Small intestine (tissue), 7 donors: ENCODE measurements around the gene NCKAP5. TPM values are rescaled to one million over a fixed set of nuclear protein-coding genes. Genes with fewer than 3 reads are reported as not detected.
"Not testable (repeated sequence)": the region's sequence is repeated elsewhere in the genome, so short reads cannot be mapped to it uniquely, and the experiment has no call there.

ENCODE experiments used
- DNase-seq, 2 donors: peaks; one replicate each; pipeline versions ENCODE4 v3.0.0 to v3.0.0-alpha.2; 2013
- FAIRE-seq: peaks from 2 replicates; lab custom pipeline; 2012; peaks lifted over from hg19 to GRCh38; lab: Jason Lieb, UNC
- H3K27ac ChIP-seq, 3 donors: one replicate each; pipeline ENCODE4 v1.5.1; 2013; ENCODE audit warnings: low read length in 2 of 3, mild to moderate bottlenecking in 2 of 3, control low read depth in 1 of 3, inconsistent platforms in 1 of 3, low read depth in 1 of 3, moderate library complexity in 1 of 3
- H3K27me3 ChIP-seq, 3 donors: one replicate each; pipeline ENCODE4 v1.6.1; 2013; ENCODE audit warnings: low read length in 3 of 3, inconsistent platforms in 1 of 3; ENCODE audit not compliant: control insufficient read depth in 3 of 3, insufficient read depth in 3 of 3
- H3K36me3 ChIP-seq, 3 donors: one replicate each; pipeline ENCODE4 v1.6.1; 2013; ENCODE audit warnings: low read length in 3 of 3, inconsistent platforms in 1 of 3, low read depth in 1 of 3, mild to moderate bottlenecking in 1 of 3, moderate library complexity in 1 of 3; ENCODE audit not compliant: control insufficient read depth in 3 of 3, insufficient read depth in 2 of 3
- H3K4me1 ChIP-seq, 3 donors: one replicate each; pipeline ENCODE4 v1.6.1; 2013; ENCODE audit warnings: low read length in 2 of 3, inconsistent platforms in 1 of 3, low read depth in 1 of 3, mild to moderate bottlenecking in 1 of 3, moderate library complexity in 1 of 3; ENCODE audit not compliant: control insufficient read depth in 3 of 3, insufficient read depth in 2 of 3
- H3K4me3 ChIP-seq, 3 donors: one replicate each; pipeline ENCODE4 v1.5.1; 2013; ENCODE audit warnings: low read length in 3 of 3, control low read depth in 1 of 3, inconsistent platforms in 1 of 3, low read depth in 1 of 3, mild to moderate bottlenecking in 1 of 3, moderate library complexity in 1 of 3
- H3K9me3 ChIP-seq, 2 donors: one replicate each; pipeline ENCODE4 v1.6.1; 2013; ENCODE audit warnings: low read depth in 1 of 2, low read length in 1 of 2; ENCODE audit not compliant: control insufficient read depth in 2 of 2, insufficient read depth in 1 of 2
- WGBS, 3 donors: extraction: QIAGEN DNeasy Blood & Tissue Kit; methylation state at CpG; one replicate each; pipeline ENCODE4 v1.1.7; 2013; 5-methylcytosine and 5-hydroxymethylcytosine counted together
- polyA plus RNA-seq, 4 donors: library from polyadenylated mRNA; stranded (reverse) in 3 of 4; unstranded in 1 of 4; fragments of 200-250 nt in 3 of 4; fragments of 120-200 nt in 1 of 4; gene quantifications; one replicate each; pipeline versions ENCODE4 v1.2.1 to v1.2.3, GENCODE V29; 2013
- donor health status: healthy with polysubstance abuse.
- donor health status: control.
- donor health status: control.
- donor health status: Bipolar disorder and iron deficiency.
- donor health status: healthy.

The NCKAP5 gene
- polyA plus RNA-seq, 4 donors = 0.52 to 7.8 (median 6.5) TPM

- Histone ChIP-seq H3K27ac (no peak overlapping the region), H3K36me3 (no peaks in the 10 kb centered on the region), H3K4me3 (no peak overlapping the region), H3K9me3 (peaks cover 0 to 13% of the 10 kb centered on the region in 2 donors), H3K27me3 (no peaks in the 10 kb centered on the region), H3K4me1 (no peaks in the 10 kb centered on the region)
- 87 to 95% (median 94%) methylated on average over 2 of the region's 2 CpGs for whole genome bisulfite sequencing, 3 donors
- FAIRE-seq = no peak
- no peak for DNase-seq
Measured at GRCh38 chr2:133209325-133209724, 358.9 kb downstream of the NCKAP5 start.

GRCh38 chr2:133206666-133207065 lies 361.6 kb downstream of the NCKAP5 start:
- 85 to 95% (median 91%) methylated on average over 7 of the region's 7 CpGs for WGBS, 3 donors
- H3K27ac ChIP-seq, H3K4me3 ChIP-seq, DNase-seq, H3K36me3 ChIP-seq, H3K4me1 ChIP-seq, H3K27me3 ChIP-seq, FAIRE-seq: not testable (repeated sequence)
- H3K9me3 ChIP-seq = peaks cover 0 to 13% of the 10 kb centered on the region in 2 donors

DNA sequence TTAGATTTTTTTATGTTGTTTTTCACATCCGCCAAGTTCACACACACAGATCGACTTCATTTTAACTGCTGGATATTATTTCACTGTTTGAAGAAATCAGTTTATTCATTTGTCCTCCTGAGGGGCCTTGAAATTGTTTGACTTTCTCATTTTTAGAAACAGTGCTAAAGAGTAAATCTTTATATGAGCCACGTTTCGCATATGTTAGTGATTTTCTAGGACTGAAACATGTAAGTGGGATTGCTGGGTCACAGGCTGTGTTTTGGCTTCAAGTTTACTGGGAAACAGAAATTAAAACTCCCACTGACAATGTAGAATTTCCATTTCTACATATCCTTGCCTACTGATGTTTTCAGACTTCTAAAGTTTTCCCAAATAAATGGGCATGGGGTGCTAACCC lies 363.8 kb downstream of the NCKAP5 start:
- WGBS, 3 donors = 84 to 90% (median 89%) methylated on average over 4 of the region's 4 CpGs
- no peak for FAIRE-seq

GRCh38 chr2:133200684-133201421 lies 367.4 kb downstream of the NCKAP5 start:
- FAIRE-seq = no peak
- Histone ChIP-seq H3K36me3 (no peaks in the 10 kb centered on the region), H3K27me3 (no peaks in the 10 kb centered on the region), H3K9me3 (no peaks in the 10 kb centered on the region), H3K4me3 (no peak overlapping the region), H3K4me1 (no peaks in the 10 kb centered on the region), H3K27ac (no peak overlapping the region)
- no peak for DNase-seq
- 67 to 76% (median 71%) methylated on average over 8 of the region's 8 CpGs for WGBS, 3 donors

More for the DNA sequence above, 363.8 kb downstream of the NCKAP5 start:
- Histone ChIP-seq H3K4me3 (no peak overlapping the region), H3K4me1 (no peaks in the 10 kb centered on the region), H3K27me3 (no peaks in the 10 kb centered on the region), H3K9me3 (peaks cover 0 to 13% of the 10 kb centered on the region in 2 donors), H3K27ac (no peak overlapping the region), H3K36me3 (no peaks in the 10 kb centered on the region)
- no peak for DNase-seq

- Histone ChIP-seq H3K27me3 (no peaks in the 10 kb centered on the region), H3K4me1 (no peaks in the 10 kb centered on the region), H3K36me3 (no peaks in the 10 kb centered on the region), H3K27ac (no peak overlapping the region), H3K4me3 (no peak overlapping the region), H3K9me3 (no peaks in the 10 kb centered on the region)
- DNase-seq (no peak), FAIRE-seq (no peak)
- WGBS, 3 donors = 16 to 53% (median 30%) methylated on average over 1 of the region's 1 CpG
Measured at GRCh38 chr2:133198678-133199077, 369.6 kb downstream of the NCKAP5 start.

DNA sequence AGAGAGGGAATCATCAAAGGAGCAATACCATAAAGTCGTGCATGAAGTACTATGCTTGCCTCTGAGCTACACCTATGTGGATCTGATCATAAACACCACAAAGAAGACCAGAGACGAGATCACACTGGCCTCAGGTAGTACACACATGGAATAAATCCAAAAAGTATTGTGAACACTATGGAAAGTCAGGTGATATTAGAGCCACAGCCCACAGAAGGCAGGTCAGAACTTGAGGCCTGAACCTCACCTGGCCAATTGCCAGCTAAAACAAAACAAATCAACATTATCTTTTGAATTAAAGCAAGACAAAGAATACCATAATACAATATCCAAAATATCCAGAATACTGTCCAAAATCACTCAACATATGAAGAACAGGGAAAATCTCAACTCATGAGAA lies 371.1 kb downstream of the NCKAP5 start:
- DNase-seq = no peak
- 58 to 70% (median 65%) methylated on average over 2 of the region's 2 CpGs for WGBS, 3 donors
- Histone ChIP-seq H3K27me3 (no peaks in the 10 kb centered on the region), H3K9me3 (no peaks in the 10 kb centered on the region), H3K36me3 (no peaks in the 10 kb centered on the region), H3K27ac (no peak overlapping the region), H3K4me1 (no peaks in the 10 kb centered on the region), H3K4me3 (no peak overlapping the region)
- no peak for FAIRE-seq

DNA sequence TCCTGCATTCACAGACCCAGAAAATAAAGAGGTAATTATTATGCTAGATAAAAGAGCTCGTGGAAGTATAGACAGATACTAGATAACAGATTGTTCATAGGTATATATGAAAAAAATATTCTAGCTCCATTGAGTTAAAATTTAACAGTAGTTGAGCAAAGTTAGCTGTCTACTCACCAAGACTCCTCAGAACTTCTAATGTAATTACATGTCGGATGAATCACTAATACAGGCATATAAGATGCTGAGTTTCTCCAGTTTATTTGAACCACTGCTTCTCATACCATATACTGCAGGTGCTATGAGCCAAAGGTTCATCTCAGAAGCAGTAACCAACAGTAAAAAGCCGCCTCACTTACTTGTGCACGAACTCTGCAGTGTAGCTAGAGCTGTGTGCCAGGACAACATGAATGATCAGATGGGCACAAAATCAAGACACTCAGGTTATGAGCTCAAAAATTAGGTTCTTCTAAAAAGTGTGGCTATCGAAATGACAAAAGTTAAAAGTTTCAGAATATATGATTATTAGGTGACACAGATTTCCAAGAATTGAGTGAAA lies 373.4 kb downstream of the NCKAP5 start:
- H3K27me3 ChIP-seq = no peaks in the 10 kb centered on the region
- DNase-seq (no peak), FAIRE-seq (no peak)
- H3K4me3 ChIP-seq = no peak overlapping the region
- 49 to 73% (median 52%) methylated on average over 5 of the region's 5 CpGs for WGBS, 3 donors
- no peak overlapping the region for H3K27ac ChIP-seq
- H3K36me3 ChIP-seq = no peaks in the 10 kb centered on the region
- H3K4me1 ChIP-seq = no peaks in the 10 kb centered on the region
- no peaks in the 10 kb centered on the region for H3K9me3 ChIP-seq

DNA sequence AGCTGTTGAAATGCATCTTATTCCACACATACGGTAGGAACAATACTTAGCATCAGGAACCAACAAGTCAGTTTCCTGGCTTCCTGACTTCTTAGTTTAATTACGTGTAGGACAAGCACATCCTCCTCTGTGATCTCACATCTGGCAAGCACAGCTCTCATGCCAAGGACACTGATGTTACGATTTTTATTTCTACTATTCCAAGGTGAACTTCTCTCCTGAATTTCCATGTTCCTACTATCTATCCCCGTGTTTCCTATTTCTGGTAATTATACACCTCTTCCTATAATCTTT lies 374.0 kb downstream of the NCKAP5 start:
- FAIRE-seq (no peak), DNase-seq (no peak)
- H3K27me3 ChIP-seq = no peaks in the 10 kb centered on the region
- no peaks in the 10 kb centered on the region for H3K9me3 ChIP-seq
- no peak overlapping the region for H3K27ac ChIP-seq
- no peak overlapping the region for H3K4me3 ChIP-seq
- no peaks in the 10 kb centered on the region for H3K4me1 ChIP-seq
- H3K36me3 ChIP-seq = no peaks in the 10 kb centered on the region
- 49 to 59% (median 53%) methylated on average over 4 of the region's 4 CpGs for WGBS, 3 donors
